Stimulated activated memory B cell treated with anti-CD40 and anti-IgM and Interleukin-4, amounts not matched to agents 10 μg/mL and 1 μg/mL and 100 μg/mL, for 72 hours (primary cell): ENCODE data around the gene MCTP2.

Source experiments
- ATAC-seq: fragments of 150-1000 bp; cut with Tn5 transposase; 2 replicates; pipeline ENCODE4 v1.10.0; 2021
- H3K27ac Mint-ChIP-seq: one replicate; pipeline ENCODE4 v1.8.0; 2022; ENCODE audit warnings: mild to moderate bottlenecking, mixed read lengths
- H3K27me3 Mint-ChIP-seq: one replicate; pipeline ENCODE4 v1.8.0; 2022; ENCODE audit warnings: mixed read lengths
- H3K36me3 Mint-ChIP-seq: one replicate; pipeline ENCODE4 v1.8.0; 2022; ENCODE audit warnings: mixed read lengths
- H3K4me1 Mint-ChIP-seq: one replicate; pipeline ENCODE4 v1.8.0; 2022; ENCODE audit warnings: mixed read lengths
- H3K4me3 Mint-ChIP-seq: one replicate; pipeline ENCODE4 v1.8.0; 2022; ENCODE audit warnings: mild to moderate bottlenecking, moderate library complexity, mixed read lengths
- H3K9me3 Mint-ChIP-seq: one replicate; pipeline ENCODE4 v1.8.0; 2022; ENCODE audit warnings: mixed read lengths

MCTP2 gene

DNA sequence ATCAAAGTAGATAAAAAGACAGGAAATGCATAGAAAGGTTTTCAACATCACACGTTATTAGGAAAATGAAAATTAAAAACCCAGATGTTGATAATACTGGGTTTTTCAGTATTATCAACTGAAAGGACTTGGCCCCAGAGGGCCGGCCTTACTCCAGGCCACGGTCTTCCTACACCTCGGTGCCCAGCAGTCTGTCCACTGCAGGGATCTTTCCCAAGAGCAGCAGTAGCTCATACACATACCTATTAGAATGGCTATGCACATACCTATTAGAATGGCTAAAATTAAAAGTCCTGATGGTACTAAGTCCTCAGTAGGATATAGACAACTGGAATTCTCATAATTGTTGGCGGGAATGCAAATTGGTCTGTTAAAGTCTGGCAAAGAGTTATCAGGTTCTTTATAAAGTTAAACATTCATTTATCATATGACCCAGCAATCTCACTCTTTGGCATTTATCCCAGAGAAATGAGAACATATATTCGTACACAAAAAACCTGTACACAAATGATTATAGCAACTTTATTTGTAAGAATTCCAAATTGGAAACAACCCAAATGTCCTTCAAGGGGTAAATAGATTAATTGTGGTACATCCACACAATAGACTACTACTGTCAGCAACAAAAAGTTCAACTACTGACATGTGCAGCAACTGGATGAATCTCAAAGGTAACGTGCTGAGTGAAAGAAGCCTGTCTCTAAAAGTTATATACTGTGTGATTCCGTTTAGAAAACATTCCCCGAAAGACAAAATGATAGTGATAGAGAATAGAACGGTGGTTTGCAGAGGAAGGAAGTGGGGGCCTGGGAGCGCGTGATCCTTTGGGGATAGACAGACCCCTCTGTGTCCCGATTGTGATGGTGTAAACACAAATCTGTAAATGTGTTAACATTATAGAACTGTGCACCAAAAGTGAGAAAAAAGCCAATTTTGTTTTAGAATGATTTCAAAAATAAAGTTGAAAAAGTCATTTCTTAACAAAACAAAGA is 62.3 kb downstream of the MCTP2 start:
- H3K9me3 Mint-ChIP-seq = no peaks in the 10 kb centered on the region
- ATAC-seq = no peak
- no peak overlapping the region for H3K4me3 Mint-ChIP-seq
- no peaks in the 10 kb centered on the region for H3K27me3 Mint-ChIP-seq
- no peak overlapping the region for H3K27ac Mint-ChIP-seq
- H3K36me3 Mint-ChIP-seq = no peaks in the 10 kb centered on the region
- H3K4me1 Mint-ChIP-seq = peaks cover 51% of the 10 kb centered on the region

DNA sequence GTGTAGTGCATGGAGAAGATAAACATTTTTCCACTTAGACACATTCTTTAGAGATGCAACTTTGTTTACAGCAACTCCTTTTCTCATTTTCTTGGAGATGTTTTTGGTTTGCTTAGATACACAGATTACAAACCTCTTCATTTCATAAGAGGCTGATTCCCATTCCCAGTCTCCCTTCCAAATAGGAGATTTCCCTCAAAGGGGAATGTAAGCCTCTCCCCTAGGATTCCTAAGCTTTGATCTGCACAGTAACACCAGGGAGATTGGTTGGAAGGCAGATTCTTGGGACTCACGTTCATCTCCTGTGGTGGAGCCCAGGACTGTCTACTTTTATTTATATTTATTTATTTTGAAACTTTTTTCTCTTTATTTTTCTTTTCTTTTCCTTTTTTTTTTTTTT is 63.2 kb downstream of the MCTP2 start:
- no peaks in the 10 kb centered on the region for H3K27me3 Mint-ChIP-seq
- H3K4me1 Mint-ChIP-seq = peaks cover 45% of the 10 kb centered on the region
- ATAC-seq = no peak
- no peak overlapping the region for H3K4me3 Mint-ChIP-seq
- no peaks in the 10 kb centered on the region for H3K36me3 Mint-ChIP-seq
- H3K27ac Mint-ChIP-seq = no peak overlapping the region
- no peaks in the 10 kb centered on the region for H3K9me3 Mint-ChIP-seq

- Mint-ChIP-seq H3K4me1 (peaks cover 43% of the 10 kb centered on the region), H3K27ac (no peak overlapping the region)
Observed at GRCh38 chr15:94295275-94295674, 63.9 kb downstream of the MCTP2 start.

GRCh38 chr15:94296717-94297116 is 65.4 kb downstream of the MCTP2 start:
- Mint-ChIP-seq H3K9me3 (no peaks in the 10 kb centered on the region), H3K4me3 (no peak overlapping the region), H3K4me1 (peaks cover 34% of the 10 kb centered on the region), H3K27me3 (no peaks in the 10 kb centered on the region), H3K27ac (peak overlapping the region; percentile 77), H3K36me3 (peaks cover 9% of the 10 kb centered on the region)
- ATAC-seq = no peak

More at GRCh38 chr15:94295275-94295674, 63.9 kb downstream of the MCTP2 start:
- Mint-ChIP-seq H3K36me3 (peaks cover under 1% of the 10 kb centered on the region), H3K9me3 (no peaks in the 10 kb centered on the region), H3K4me3 (no peak overlapping the region), H3K27me3 (no peaks in the 10 kb centered on the region)
- ATAC-seq = no peak

GRCh38 chr15:94297558-94297957 is 66.2 kb downstream of the MCTP2 start:
- H3K4me1 Mint-ChIP-seq = peaks cover 28% of the 10 kb centered on the region
- peak; percentile 76 for ATAC-seq
- H3K27ac Mint-ChIP-seq = peak overlapping the region; percentile 77
- H3K36me3 Mint-ChIP-seq = peaks cover 17% of the 10 kb centered on the region
- peak overlapping the region; percentile 2 for H3K4me3 Mint-ChIP-seq
- no peaks in the 10 kb centered on the region for H3K27me3 Mint-ChIP-seq
- H3K9me3 Mint-ChIP-seq = no peaks in the 10 kb centered on the region

- Mint-ChIP-seq H3K36me3 (peaks cover 23% of the 10 kb centered on the region), H3K4me3 (no peak overlapping the region)
Observed at GRCh38 chr15:94298364-94298763, 67.0 kb downstream of the MCTP2 start.

GRCh38 chr15:94300612-94301011 is 69.3 kb downstream of the MCTP2 start:
- no peaks in the 10 kb centered on the region for H3K27me3 Mint-ChIP-seq
- no peak overlapping the region for H3K27ac Mint-ChIP-seq
- H3K4me1 Mint-ChIP-seq = peaks cover 35% of the 10 kb centered on the region
- ATAC-seq = no peak
- H3K36me3 Mint-ChIP-seq = peaks cover 42% of the 10 kb centered on the region
- H3K4me3 Mint-ChIP-seq = no peak overlapping the region
- H3K9me3 Mint-ChIP-seq = peaks cover 3% of the 10 kb centered on the region

More at GRCh38 chr15:94298364-94298763, 67.0 kb downstream of the MCTP2 start:
- ATAC-seq = no peak
- Mint-ChIP-seq H3K27me3 (no peaks in the 10 kb centered on the region), H3K9me3 (peaks cover 3% of the 10 kb centered on the region), H3K4me1 (peaks cover 29% of the 10 kb centered on the region), H3K27ac (peak overlapping the region; percentile 77)

- Mint-ChIP-seq H3K4me1 (peaks cover 34% of the 10 kb centered on the region), H3K36me3 (peaks cover 55% of the 10 kb centered on the region), H3K27me3 (no peaks in the 10 kb centered on the region), H3K27ac (no peak overlapping the region), H3K9me3 (peaks cover 3% of the 10 kb centered on the region), H3K4me3 (no peak overlapping the region)
- no peak for ATAC-seq
Observed at GRCh38 chr15:94305133-94305532, 73.8 kb downstream of the MCTP2 start.

DNA sequence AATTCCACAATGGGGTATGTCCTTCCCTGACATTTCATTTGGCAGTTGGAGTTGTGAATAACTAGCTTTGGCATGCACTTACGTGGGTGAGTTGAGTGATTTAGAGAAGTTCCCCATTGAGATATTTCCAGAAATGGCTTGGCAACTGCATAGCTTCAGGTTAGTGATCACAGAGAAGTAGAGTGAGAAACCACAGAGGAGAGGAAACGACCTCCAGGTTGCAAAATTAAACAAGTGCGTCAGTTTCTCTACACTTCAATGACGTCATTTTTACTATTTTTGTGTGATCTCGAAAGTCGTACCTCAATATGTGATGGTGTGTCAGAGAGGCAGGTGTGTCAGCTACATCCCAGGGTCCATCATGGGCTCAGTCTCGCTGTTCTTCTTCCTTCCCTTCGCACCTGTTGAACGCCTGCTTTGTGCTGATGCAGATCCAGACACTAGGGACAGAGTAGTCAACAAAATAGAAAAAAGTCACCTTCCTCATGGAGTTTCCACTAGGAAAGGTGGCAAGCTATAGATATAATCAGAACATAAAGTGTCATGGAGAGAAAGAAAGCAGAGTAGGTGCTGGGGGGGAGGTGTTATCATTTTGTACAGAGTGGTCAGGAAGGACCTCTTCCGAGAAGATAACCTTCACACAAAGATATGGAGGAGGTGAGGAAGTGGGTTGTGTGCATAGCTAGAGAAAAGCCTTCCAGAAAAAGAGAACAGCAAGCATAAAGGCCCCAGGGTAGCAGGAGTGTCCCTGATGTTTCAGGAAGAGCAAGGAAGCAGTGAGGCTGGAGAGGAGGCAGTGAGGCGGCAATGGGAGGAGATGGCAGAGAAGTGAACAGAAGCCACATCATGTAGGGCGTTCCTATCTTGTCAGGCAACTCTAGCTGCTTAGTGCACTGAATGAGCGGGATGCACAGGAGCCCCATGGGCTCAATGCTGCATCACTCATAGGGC is 75.6 kb downstream of the MCTP2 start:
- ATAC-seq = peak; percentile 91
- Mint-ChIP-seq H3K27me3 (no peaks in the 10 kb centered on the region), H3K9me3 (peaks cover 3% of the 10 kb centered on the region), H3K4me1 (peaks cover 34% of the 10 kb centered on the region), H3K27ac (peak overlapping the region; percentile 72), H3K36me3 (peaks cover 43% of the 10 kb centered on the region), H3K4me3 (peak overlapping the region; percentile 16)

DNA sequence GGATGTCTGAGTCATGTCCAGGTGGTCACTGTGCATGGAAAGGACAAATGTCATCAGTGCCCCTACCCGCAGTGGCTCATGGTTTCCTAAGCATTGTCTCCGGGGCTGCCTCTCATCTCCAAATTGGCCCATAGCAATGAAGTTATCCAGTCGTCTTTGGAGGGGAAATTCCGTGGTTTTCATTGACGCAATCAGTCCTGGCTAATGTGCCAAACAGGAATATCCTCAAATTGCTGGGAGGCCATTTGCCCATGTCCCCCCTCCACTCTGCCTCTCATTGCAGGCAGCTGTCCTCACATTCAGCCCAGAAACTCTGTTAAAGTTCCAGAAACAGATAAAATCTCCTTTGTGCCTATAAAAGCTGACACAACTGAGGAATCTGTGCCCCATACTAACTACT is 81.6 kb downstream of the MCTP2 start:
- no peak overlapping the region for H3K27ac Mint-ChIP-seq
- no peak overlapping the region for H3K4me3 Mint-ChIP-seq
- H3K36me3 Mint-ChIP-seq = peaks cover 33% of the 10 kb centered on the region
- H3K27me3 Mint-ChIP-seq = no peaks in the 10 kb centered on the region
- ATAC-seq = no peak
- H3K9me3 Mint-ChIP-seq = no peaks in the 10 kb centered on the region
- no peaks in the 10 kb centered on the region for H3K4me1 Mint-ChIP-seq

GRCh38 chr15:94314639-94315038 is 83.3 kb downstream of the MCTP2 start:
- ATAC-seq = no peak
- Mint-ChIP-seq H3K36me3 (peaks cover 44% of the 10 kb centered on the region), H3K27me3 (no peaks in the 10 kb centered on the region), H3K9me3 (no peaks in the 10 kb centered on the region), H3K4me1 (no peaks in the 10 kb centered on the region), H3K27ac (no peak overlapping the region), H3K4me3 (no peak overlapping the region)

GRCh38 chr15:94317211-94317610 is 85.8 kb downstream of the MCTP2 start:
- no peak for ATAC-seq
- Mint-ChIP-seq H3K9me3 (no peaks in the 10 kb centered on the region), H3K27ac (no peak overlapping the region), H3K4me3 (no peak overlapping the region), H3K27me3 (no peaks in the 10 kb centered on the region), H3K36me3 (peaks cover 51% of the 10 kb centered on the region), H3K4me1 (no peaks in the 10 kb centered on the region)

DNA sequence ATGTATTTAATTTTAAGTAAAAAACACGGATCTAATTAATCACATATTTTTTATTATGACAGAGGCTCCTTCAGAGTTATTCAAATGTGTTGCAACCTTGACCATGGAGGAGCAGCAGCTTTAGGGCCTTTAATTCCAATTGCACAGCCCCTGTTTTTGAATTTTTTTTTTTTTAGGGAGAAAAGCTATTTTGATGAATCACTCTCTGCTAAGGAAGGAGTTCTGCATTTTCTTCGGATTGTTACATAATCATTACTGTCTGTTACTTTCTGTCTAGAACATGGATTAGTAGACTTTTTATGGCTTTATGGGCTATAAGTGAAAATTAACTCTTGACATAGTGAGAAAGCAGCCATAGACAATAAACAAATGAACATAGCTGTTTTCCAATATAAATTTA is 90.8 kb downstream of the MCTP2 start:
- Mint-ChIP-seq H3K36me3 (peaks cover 33% of the 10 kb centered on the region), H3K9me3 (no peaks in the 10 kb centered on the region), H3K4me3 (no peak overlapping the region), H3K27ac (no peak overlapping the region), H3K27me3 (no peaks in the 10 kb centered on the region), H3K4me1 (peaks cover 10% of the 10 kb centered on the region)
- no peak for ATAC-seq

- Mint-ChIP-seq H3K27me3 (no peaks in the 10 kb centered on the region), H3K4me3 (no peak overlapping the region), H3K36me3 (peaks cover 30% of the 10 kb centered on the region), H3K27ac (no peak overlapping the region), H3K9me3 (no peaks in the 10 kb centered on the region), H3K4me1 (peaks cover 14% of the 10 kb centered on the region)
- no peak for ATAC-seq
Observed at GRCh38 chr15:94323076-94323475, 91.7 kb downstream of the MCTP2 start.

DNA sequence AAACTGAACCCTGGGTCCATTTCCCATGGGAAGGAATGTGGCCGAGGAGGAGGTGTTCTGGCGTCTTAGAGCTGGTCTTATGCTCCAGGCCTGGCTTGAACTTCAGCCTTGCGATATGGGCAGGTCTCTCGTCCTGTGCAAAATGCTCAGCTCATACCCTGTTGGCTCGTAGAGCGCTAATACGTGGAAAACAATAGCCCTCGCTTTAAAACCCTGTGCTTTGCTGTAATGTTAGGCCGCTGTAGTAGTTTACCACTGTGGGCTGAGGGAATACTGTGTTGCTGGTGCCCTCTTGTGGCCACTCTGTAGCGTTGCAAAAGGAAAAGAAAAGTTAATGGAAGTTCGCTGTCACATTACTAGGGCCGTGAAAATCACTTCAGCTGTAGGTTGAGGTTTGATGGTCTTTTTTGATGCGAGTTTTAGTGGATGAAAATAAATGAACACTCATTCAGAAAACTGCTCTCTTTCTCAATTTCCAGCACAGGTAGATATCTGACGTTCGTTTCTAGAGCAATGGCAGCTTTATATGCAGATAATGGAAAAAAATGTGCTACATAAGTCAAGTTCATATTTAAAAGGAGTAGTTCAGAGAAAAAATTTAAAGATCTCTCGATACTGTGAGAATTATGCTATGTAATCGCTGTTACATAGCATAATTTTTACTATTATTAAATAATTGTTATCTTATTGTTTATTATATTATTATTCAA is 92.9 kb downstream of the MCTP2 start:
- ATAC-seq = peak; percentile 88
- Mint-ChIP-seq H3K27me3 (no peaks in the 10 kb centered on the region), H3K9me3 (no peaks in the 10 kb centered on the region), H3K27ac (no peak overlapping the region), H3K36me3 (peaks cover 22% of the 10 kb centered on the region), H3K4me1 (peaks cover 14% of the 10 kb centered on the region), H3K4me3 (no peak overlapping the region)
